Caco-2 (cell line): ENCODE data around the gene TAL1. TPM values are rescaled to one million over a fixed set of nuclear protein-coding genes. Genes with fewer than 3 reads are reported as not detected.
A peak's percentile ranks its signal among the peaks of the same experiment; 100 is the strongest.

ENCODE experiments used
- BruUV-seq: library from RNA; stranded (reverse); fragments of 400-500 nt; replicated peaks from 2 replicates; lab custom pipeline; 2021; lab: Mats Ljungman, UMichigan
- CTCF ChIA-PET: fragments of 300-600 bp; sonication (Branson Sonifier 250); formaldehyde crosslinking; loops from one replicate; lab custom pipeline; 2022; ENCODE audit warnings: antibody characterized with exemption; lab: Charles Lee
- POLR2A ChIA-PET: fragments of 300-600 bp; sonication (Branson Sonifier 250); formaldehyde crosslinking; loops from one replicate; lab custom pipeline; 2022; ENCODE audit warnings: antibody characterized with exemption; lab: Charles Lee
- DNase-seq, 2 experiments: peaks; one replicate each; pipeline versions ENCODE4 v3.0.0 to v3.0.0-alpha.2; 2020 to 2022
- H3K27me3 ChIP-seq: replicated peaks from 2 replicates; pipeline ENCODE4 v1.6.0; 2011; ENCODE audit warnings: low read length; ENCODE audit not compliant: control insufficient read depth, insufficient read depth
- H3K36me3 ChIP-seq: 2 replicates; pipeline ENCODE4 v1.5.1; 2011; ENCODE audit warnings: low read length; ENCODE audit not compliant: control insufficient read depth, insufficient read depth
- H3K4me1 ChIP-seq: fragments of 250-450 bp; sonication (Bioruptor Pico); 2 replicates; pipeline ENCODE4 v1.5.1; 2020; ENCODE audit warnings: mild to moderate bottlenecking
- H3K4me3 ChIP-seq: 2 replicates; pipeline ENCODE4 v1.5.1; 2011; ENCODE audit warnings: low read depth, mild to moderate bottlenecking, control low read depth, low read length
- H3K9me3 ChIP-seq: fragments of 250-450 bp; sonication (Bioruptor Pico); 2 replicates; pipeline ENCODE4 v1.5.1; 2020; ENCODE audit warnings: mild to moderate bottlenecking, moderate library complexity
- H3K27ac Mint-ChIP-seq: one replicate; pipeline ENCODE4 v1.8.0; 2022; ENCODE audit warnings: mixed read lengths; ENCODE audit not compliant: unreplicated experiment
- H3K27me3 Mint-ChIP-seq: one replicate; pipeline ENCODE4 v1.8.0; 2022; ENCODE audit warnings: mixed read lengths; ENCODE audit not compliant: insufficient read depth, unreplicated experiment
- H3K36me3 Mint-ChIP-seq: one replicate; pipeline ENCODE4 v1.8.0; 2022; ENCODE audit warnings: mild to moderate bottlenecking, mixed read lengths; ENCODE audit not compliant: insufficient read depth, unreplicated experiment
- H3K4me1 Mint-ChIP-seq: one replicate; pipeline ENCODE4 v1.8.0; 2022; ENCODE audit warnings: low read depth, mixed read lengths; ENCODE audit not compliant: unreplicated experiment
- H3K4me3 Mint-ChIP-seq: one replicate; pipeline ENCODE4 v1.8.0; 2022; ENCODE audit warnings: mild to moderate bottlenecking, moderate library complexity, mixed read lengths; ENCODE audit not compliant: unreplicated experiment
- H3K9me3 Mint-ChIP-seq: one replicate; pipeline ENCODE4 v1.8.0; 2022; ENCODE audit warnings: mixed read lengths; ENCODE audit not compliant: unreplicated experiment
- intact Hi-C: fragments of 100-400 bp; cut with micrococcal nuclease; formaldehyde crosslinking; loops from one replicate; pipeline ENCODE4 v1.10.0; 2022; ENCODE audit not compliant: unreplicated experiment
- total RNA-seq: library from RNA; stranded (reverse); gene quantifications from 2 replicates; pipeline ENCODE4 v1.2.3, GENCODE V29; 2022
- TF ChIP-seq, protein P1 (sequence below), 2 experiments: fragments of 200-600 bp in 1 of 2; IDR thresholded peaks; 1 replicate in 1 of 2; 2 replicates in 1 of 2; pipeline versions ENCODE4 v1.5.1 to v1.8.0; 2011 to 2022; ENCODE audit warnings: antibody characterized with exemption in 1 of 2, control low read depth in 1 of 2, inconsistent platforms in 1 of 2, low read depth in 1 of 2, low read length in 1 of 2, mild to moderate bottlenecking in 1 of 2, moderate library complexity in 1 of 2; ENCODE audit not compliant: insufficient read depth in 1 of 2, severe bottlenecking in 1 of 2, unreplicated experiment in 1 of 2

Gene TAL1
- total RNA-seq, 1 experiment from 2014 or later, result 15.2 TPM

DNA sequence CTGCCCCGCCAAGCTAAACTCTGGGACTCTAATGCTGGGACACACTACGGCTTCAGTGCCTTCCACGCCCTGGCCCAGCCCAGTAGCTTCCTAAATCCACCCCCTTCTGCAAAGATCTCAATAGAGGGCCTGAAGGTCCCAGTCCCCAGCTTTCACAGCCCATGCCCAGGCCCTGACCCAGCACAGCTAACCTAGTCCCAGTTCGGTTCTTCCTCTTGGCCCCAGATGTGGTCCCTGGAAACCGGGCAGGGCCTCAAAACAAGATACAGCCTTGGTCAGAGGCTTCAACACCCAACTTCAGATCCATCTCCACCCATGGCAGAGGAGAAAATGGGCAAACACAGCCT is 41.5 kb downstream of the TAL1 start:
- H3K4me3 ChIP-seq, result no peak overlapping the region
- H3K36me3 ChIP-seq, result no peaks in the 10 kb centered on the region
- H3K27me3 Mint-ChIP-seq, result no peaks in the 10 kb centered on the region
- POLR2A ChIA-PET, result interaction anchor here (0.6 to 1.4 kb wide), 3 partner anchors 11 to 143 kb away, joined by 3 to 6 read pairs (median 4); partner anchors contain the start of genes CMPK1 and STIL
- H3K36me3 Mint-ChIP-seq, result peaks cover 28% of the 10 kb centered on the region
- H3K9me3 ChIP-seq, result no peaks in the 10 kb centered on the region; the same call in 1 of the 2 replicates
- peaks cover 46% of the 10 kb centered on the region for H3K4me1 Mint-ChIP-seq
- no TSS peak for BruUV-seq
- H3K27ac Mint-ChIP-seq, result peak overlapping the region; percentile 98
- intact Hi-C loops, result loop anchor here (2.0 kb wide), 1 partner anchor 124 kb away; the partner anchor contains the start of gene STIL
- no peaks in the 10 kb centered on the region for H3K27me3 ChIP-seq
- peaks cover 77% of the 10 kb centered on the region for H3K4me1 ChIP-seq
- TF ChIP-seq, protein P1, sequence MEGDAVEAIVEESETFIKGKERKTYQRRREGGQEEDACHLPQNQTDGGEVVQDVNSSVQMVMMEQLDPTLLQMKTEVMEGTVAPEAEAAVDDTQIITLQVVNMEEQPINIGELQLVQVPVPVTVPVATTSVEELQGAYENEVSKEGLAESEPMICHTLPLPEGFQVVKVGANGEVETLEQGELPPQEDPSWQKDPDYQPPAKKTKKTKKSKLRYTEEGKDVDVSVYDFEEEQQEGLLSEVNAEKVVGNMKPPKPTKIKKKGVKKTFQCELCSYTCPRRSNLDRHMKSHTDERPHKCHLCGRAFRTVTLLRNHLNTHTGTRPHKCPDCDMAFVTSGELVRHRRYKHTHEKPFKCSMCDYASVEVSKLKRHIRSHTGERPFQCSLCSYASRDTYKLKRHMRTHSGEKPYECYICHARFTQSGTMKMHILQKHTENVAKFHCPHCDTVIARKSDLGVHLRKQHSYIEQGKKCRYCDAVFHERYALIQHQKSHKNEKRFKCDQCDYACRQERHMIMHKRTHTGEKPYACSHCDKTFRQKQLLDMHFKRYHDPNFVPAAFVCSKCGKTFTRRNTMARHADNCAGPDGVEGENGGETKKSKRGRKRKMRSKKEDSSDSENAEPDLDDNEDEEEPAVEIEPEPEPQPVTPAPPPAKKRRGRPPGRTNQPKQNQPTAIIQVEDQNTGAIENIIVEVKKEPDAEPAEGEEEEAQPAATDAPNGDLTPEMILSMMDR (IDR thresholded peaks at IDR 0.05; ENCODE audit: insufficient read depth in 1 of 2, low read depth in 1 of 2, low read length in 1 of 2, severe bottlenecking in 1 of 2, unreplicated experiment in 1 of 2), result no peak
- DNase-seq, result no peak
- H3K9me3 Mint-ChIP-seq, result no peaks in the 10 kb centered on the region
- H3K4me3 Mint-ChIP-seq, result peak overlapping the region; percentile 29
- CTCF ChIA-PET, result interaction anchor here (0.7 to 4.0 kb wide), 3 partner anchors 11 to 379 kb away, joined by 3 to 53 read pairs (median 6); no protein-coding TSS in a partner anchor

DNA sequence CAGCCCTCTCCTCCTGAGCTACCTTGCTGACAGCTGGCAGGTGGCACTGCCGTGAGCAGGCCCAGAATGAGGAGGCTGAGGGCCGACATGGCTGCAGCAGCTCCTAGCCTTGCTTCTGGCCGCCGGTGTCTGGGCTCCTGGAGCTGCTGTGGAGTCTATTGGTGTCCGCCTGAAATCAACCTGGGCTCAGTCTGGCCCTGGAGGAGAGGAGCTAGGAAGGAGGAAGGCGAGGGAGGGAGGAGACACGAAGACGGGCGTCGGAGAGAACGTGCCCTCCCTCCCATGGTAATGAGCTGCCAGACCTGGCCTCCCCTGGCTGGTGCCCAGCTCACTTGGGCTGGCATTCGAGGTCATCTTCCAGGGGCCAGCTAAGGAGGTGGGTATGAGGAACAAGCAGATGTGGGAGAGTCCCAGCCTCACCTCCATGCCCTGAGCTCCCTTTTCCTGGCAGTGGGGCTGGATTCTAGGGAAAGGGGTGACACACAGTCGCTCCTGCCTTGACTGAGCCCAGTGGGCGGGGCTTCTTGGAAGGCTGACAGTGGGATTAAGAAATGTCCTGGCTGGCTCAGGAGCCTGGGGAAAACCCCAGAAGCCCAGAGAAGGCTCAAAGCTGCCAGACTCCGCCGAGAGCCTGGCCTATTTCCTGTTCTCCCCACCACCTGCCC is 42.0 kb downstream of the TAL1 start, which contains the start of gene PDZK1IP1:
Gene PDZK1IP1 (minus strand): TSS at position 193 of the 665 bp plus-strand sequence. CDS start 104 bp downstream, at position 89.
- peak within 1 kb of the TSS; percentile 98 for H3K27ac Mint-ChIP-seq
- TF ChIP-seq, protein P1 (IDR thresholded peaks at IDR 0.05; ENCODE audit: insufficient read depth in 1 of 2, low read depth in 1 of 2, low read length in 1 of 2, severe bottlenecking in 1 of 2, unreplicated experiment in 1 of 2), result no peak
- Histone ChIP-seq H3K36me3 (no peaks in the 10 kb centered on the region), H3K27me3 (no peaks in the 10 kb centered on the region), H3K4me1 (peaks cover 77% of the 10 kb centered on the region), H3K4me3 (no peak within 1 kb of the TSS), H3K9me3 (no peaks in the 10 kb centered on the region; the same call in 1 of the 2 replicates)
- peak within 1 kb of the TSS; percentile 29 for H3K4me3 Mint-ChIP-seq
- H3K36me3 Mint-ChIP-seq, result peaks cover 32% of the 10 kb centered on the region
- DNase-seq, result peak; percentile 47 to 56
- BruUV-seq, result no TSS peak
- ChIA-PET POLR2A (interaction anchor here (0.6 to 1.4 kb wide), 2 partner anchors 10 to 124 kb away, joined by 4 to 8 read pairs; partner anchors contain the start of gene STIL), CTCF (interaction anchor here (1.0 to 4.0 kb wide), 2 partner anchors 11 to 35 kb away, joined by 3 to 53 read pairs; no protein-coding TSS in a partner anchor)
- H3K9me3 Mint-ChIP-seq, result no peaks in the 10 kb centered on the region
- H3K27me3 Mint-ChIP-seq, result no peaks in the 10 kb centered on the region
- peaks cover 49% of the 10 kb centered on the region for H3K4me1 Mint-ChIP-seq
- intact Hi-C loops, result loop anchor here (2.0 kb wide), 1 partner anchor 125 kb away; the partner anchor contains the start of gene STIL
